Neural cell (in vitro differentiated cells): ENCODE data around the gene TRAPPC2. TPM values are rescaled to one million over a fixed set of nuclear protein-coding genes. Genes with fewer than 3 reads are reported as not detected.

Experiments used
- H2AFZ ChIP-seq: fragments of 200-600, 300-800 bp; sonication (generic), shearing (Covaris generic); 2 replicates; pipeline ENCODE4 v1.6.0; 2014; ENCODE audit warnings: low read depth, mild to moderate bottlenecking, antibody characterized with exemption, low read length, moderate library complexity
- H3F3A ChIP-seq: fragments of 200-600 bp; shearing (Covaris generic); 2 replicates; pipeline ENCODE4 v1.6.1; 2016; ENCODE audit warnings: mild to moderate bottlenecking, moderate library complexity, mixed read lengths, antibody characterized with exemption, low read length; ENCODE audit not compliant: insufficient read depth, poor library complexity, severe bottlenecking
- H3K27ac ChIP-seq: fragments of 200-600, 300-800 bp; sonication (generic), shearing (Covaris generic); 2 replicates; pipeline ENCODE4 v1.5.1; 2014; ENCODE audit warnings: mild to moderate bottlenecking, low read length, moderate library complexity
- H3K27me3 ChIP-seq: fragments of 300-800, 200-600 bp; sonication (generic), shearing (Covaris generic); 2 replicates; pipeline ENCODE4 v1.6.0; 2014; ENCODE audit warnings: mild to moderate bottlenecking, low read depth, low read length, moderate library complexity; ENCODE audit not compliant: insufficient read depth
- H3K36me3 ChIP-seq: fragments of 300-800, 200-600 bp; sonication (generic), shearing (Covaris generic); 2 replicates; pipeline ENCODE4 v1.5.1; 2014; ENCODE audit warnings: mild to moderate bottlenecking, antibody characterized with exemption, low read length, moderate library complexity; ENCODE audit not compliant: insufficient read depth
- H3K4me2 ChIP-seq: fragments of 300-800, 200-600 bp; sonication (generic), shearing (Covaris generic); 2 replicates; pipeline ENCODE4 v1.6.0; 2014; ENCODE audit warnings: mild to moderate bottlenecking, low read length
- H3K4me3 ChIP-seq: fragments of 300-800, 200-600 bp; sonication (generic), shearing (Covaris generic); 2 replicates; pipeline ENCODE4 v1.5.1; 2014; ENCODE audit warnings: mild to moderate bottlenecking, low read length, moderate library complexity
- H3K79me2 ChIP-seq: fragments of 200-600 bp; shearing (Covaris generic); replicated peaks from 2 replicates; pipeline ENCODE4 v1.6.0; 2014; ENCODE audit warnings: mild to moderate bottlenecking, low read length, moderate library complexity; ENCODE audit not compliant: insufficient read depth
- H3K9ac ChIP-seq: fragments of 300-800, 200-600 bp; sonication (generic), shearing (Covaris generic); 2 replicates; pipeline ENCODE4 v1.6.1; 2016; ENCODE audit warnings: mild to moderate bottlenecking, low read length, mixed read lengths
- H3K9me2 ChIP-seq: fragments of 200-600 bp; shearing (Covaris generic); 2 replicates; pipeline ENCODE4 v1.6.1; 2016; ENCODE audit warnings: mild to moderate bottlenecking, low read length, mixed read lengths; ENCODE audit not compliant: insufficient read depth
- H3K9me3 ChIP-seq: fragments of 200-600, 300-800 bp; sonication (generic), shearing (Covaris generic); 2 replicates; pipeline ENCODE4 v1.6.1; 2016; ENCODE audit warnings: mild to moderate bottlenecking, mixed run types, low read length, moderate library complexity, mixed read lengths
- H4K20me1 ChIP-seq: fragments of 200-600 bp; shearing (Covaris generic); 2 replicates; pipeline ENCODE4 v1.6.1; 2016; ENCODE audit warnings: mild to moderate bottlenecking, mixed run types; ENCODE audit not compliant: insufficient read depth
- CTCF ChIP-seq: fragments of 450-650 bp; IDR thresholded peaks from 2 replicates; pipeline ENCODE4 v1.5.1; 2014; ENCODE audit warnings: antibody characterized with exemption, mild to moderate bottlenecking, moderate library complexity; ENCODE audit not compliant: poor library complexity, severe bottlenecking
- EP300 ChIP-seq: fragments of 450-650 bp; conservative IDR thresholded peaks from 2 replicates; pipeline ENCODE4 v1.6.1; 2014; ENCODE audit warnings: antibody characterized with exemption, mild to moderate bottlenecking, moderate library complexity; ENCODE audit not compliant: poor library complexity, severe bottlenecking
- EZH2 ChIP-seq: fragments of 200-600, 300-800 bp; shearing (Covaris generic), sonication (generic); IDR thresholded peaks from 2 replicates; pipeline ENCODE4 v1.6.1; 2014; ENCODE audit warnings: antibody characterized with exemption, low read length, borderline replicate concordance, mild to moderate bottlenecking; ENCODE audit not compliant: insufficient read depth, poor library complexity, severe bottlenecking
- MXI1 ChIP-seq: fragments of 450-650 bp; conservative IDR thresholded peaks from 2 replicates; pipeline ENCODE4 v1.6.1; 2014; ENCODE audit warnings: antibody characterized with exemption, mild to moderate bottlenecking; ENCODE audit not compliant: poor library complexity, severe bottlenecking
- POLR2AphosphoS5 ChIP-seq: IDR thresholded peaks from 2 replicates; pipeline ENCODE4 v1.6.1; 2012
- RAD21 ChIP-seq: fragments of 450-650 bp; conservative IDR thresholded peaks from 2 replicates; pipeline ENCODE4 v1.6.1; 2014; ENCODE audit warnings: antibody characterized with exemption, mild to moderate bottlenecking, moderate library complexity
- SMC3 ChIP-seq: fragments of 450-650 bp; conservative IDR thresholded peaks from 2 replicates; pipeline ENCODE4 v1.6.1; 2014; ENCODE audit warnings: antibody characterized with exemption, mild to moderate bottlenecking, moderate library complexity; ENCODE audit not compliant: poor library complexity
- TAF1 ChIP-seq: IDR thresholded peaks from 2 replicates; pipeline ENCODE4 v1.6.1; 2012; ENCODE audit warnings: low read depth
- polyA plus RNA-seq: library from polyadenylated mRNA; depleted of rRNA; stranded (reverse); fragments of >200 nt; gene quantifications from 2 replicates; pipeline ENCODE4 v1.2.3, GENCODE V29; 2014
- TF ChIP-seq, protein P1 (sequence below): IDR thresholded peaks from 2 replicates; pipeline ENCODE4 v1.6.1; 2012; ENCODE audit warnings: borderline replicate concordance

The TRAPPC2 gene
- polyA plus RNA-seq, 1 donor from 2014 or later = 94.2 TPM

- no peaks in the 10 kb centered on the region for H4K20me1 ChIP-seq
- H3K4me3 ChIP-seq = no peak overlapping the region
- no peaks in the 10 kb centered on the region for H3K27me3 ChIP-seq
- H3K79me2 ChIP-seq = no peaks in the 10 kb centered on the region
- H3F3A ChIP-seq = no peaks in the 10 kb centered on the region
- no peak overlapping the region for H2AFZ ChIP-seq
- no peak overlapping the region for H3K9ac ChIP-seq
- no peak overlapping the region for H3K4me2 ChIP-seq
- H3K9me2 ChIP-seq = no peaks in the 10 kb centered on the region
- H3K9me3 ChIP-seq = no peaks in the 10 kb centered on the region
- no peaks in the 10 kb centered on the region for H3K36me3 ChIP-seq
- no peak overlapping the region for H3K27ac ChIP-seq
- TF ChIP-seq EZH2 (no peak), TAF1 (no peak), SMC3 (no peak), MXI1 (no peak), POLR2AphosphoS5 (no peak), CTCF (no peak), EP300 (no peak), RAD21 (no peak)
- TF ChIP-seq, protein P1, sequence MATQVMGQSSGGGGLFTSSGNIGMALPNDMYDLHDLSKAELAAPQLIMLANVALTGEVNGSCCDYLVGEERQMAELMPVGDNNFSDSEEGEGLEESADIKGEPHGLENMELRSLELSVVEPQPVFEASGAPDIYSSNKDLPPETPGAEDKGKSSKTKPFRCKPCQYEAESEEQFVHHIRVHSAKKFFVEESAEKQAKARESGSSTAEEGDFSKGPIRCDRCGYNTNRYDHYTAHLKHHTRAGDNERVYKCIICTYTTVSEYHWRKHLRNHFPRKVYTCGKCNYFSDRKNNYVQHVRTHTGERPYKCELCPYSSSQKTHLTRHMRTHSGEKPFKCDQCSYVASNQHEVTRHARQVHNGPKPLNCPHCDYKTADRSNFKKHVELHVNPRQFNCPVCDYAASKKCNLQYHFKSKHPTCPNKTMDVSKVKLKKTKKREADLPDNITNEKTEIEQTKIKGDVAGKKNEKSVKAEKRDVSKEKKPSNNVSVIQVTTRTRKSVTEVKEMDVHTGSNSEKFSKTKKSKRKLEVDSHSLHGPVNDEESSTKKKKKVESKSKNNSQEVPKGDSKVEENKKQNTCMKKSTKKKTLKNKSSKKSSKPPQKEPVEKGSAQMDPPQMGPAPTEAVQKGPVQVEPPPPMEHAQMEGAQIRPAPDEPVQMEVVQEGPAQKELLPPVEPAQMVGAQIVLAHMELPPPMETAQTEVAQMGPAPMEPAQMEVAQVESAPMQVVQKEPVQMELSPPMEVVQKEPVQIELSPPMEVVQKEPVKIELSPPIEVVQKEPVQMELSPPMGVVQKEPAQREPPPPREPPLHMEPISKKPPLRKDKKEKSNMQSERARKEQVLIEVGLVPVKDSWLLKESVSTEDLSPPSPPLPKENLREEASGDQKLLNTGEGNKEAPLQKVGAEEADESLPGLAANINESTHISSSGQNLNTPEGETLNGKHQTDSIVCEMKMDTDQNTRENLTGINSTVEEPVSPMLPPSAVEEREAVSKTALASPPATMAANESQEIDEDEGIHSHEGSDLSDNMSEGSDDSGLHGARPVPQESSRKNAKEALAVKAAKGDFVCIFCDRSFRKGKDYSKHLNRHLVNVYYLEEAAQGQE = no peak
Observed at GRCh38 chrX:13770013-13770535, 35.7 kb upstream of the TRAPPC2 start.

- Histone ChIP-seq H3K4me2 (no peak overlapping the region), H3K9me2 (no peaks in the 10 kb centered on the region), H3K9me3 (no peaks in the 10 kb centered on the region), H3K4me3 (no peak overlapping the region), H3K9ac (no peak overlapping the region), H3K79me2 (no peaks in the 10 kb centered on the region), H3F3A (no peaks in the 10 kb centered on the region), H3K27ac (no peak overlapping the region), H2AFZ (no peak overlapping the region), H3K36me3 (no peaks in the 10 kb centered on the region), H3K27me3 (no peaks in the 10 kb centered on the region), H4K20me1 (no peaks in the 10 kb centered on the region)
- no peak for TF ChIP-seq RAD21
- TF ChIP-seq EZH2 = no peak
Observed at GRCh38 chrX:13768939-13769338, 34.5 kb upstream of the TRAPPC2 start.
